NCI-H1436 (cell line): ENCODE data around the gene PIGM.
"Not testable (repeated sequence)": the region's sequence is repeated elsewhere in the genome, so short reads cannot be mapped to it uniquely, and the experiment has no call there.

Source experiments
- DNase-seq: peaks from one replicate; lab custom pipeline; 2025; lab: John Stamatoyannopoulos, UW

PIGM gene

DNA sequence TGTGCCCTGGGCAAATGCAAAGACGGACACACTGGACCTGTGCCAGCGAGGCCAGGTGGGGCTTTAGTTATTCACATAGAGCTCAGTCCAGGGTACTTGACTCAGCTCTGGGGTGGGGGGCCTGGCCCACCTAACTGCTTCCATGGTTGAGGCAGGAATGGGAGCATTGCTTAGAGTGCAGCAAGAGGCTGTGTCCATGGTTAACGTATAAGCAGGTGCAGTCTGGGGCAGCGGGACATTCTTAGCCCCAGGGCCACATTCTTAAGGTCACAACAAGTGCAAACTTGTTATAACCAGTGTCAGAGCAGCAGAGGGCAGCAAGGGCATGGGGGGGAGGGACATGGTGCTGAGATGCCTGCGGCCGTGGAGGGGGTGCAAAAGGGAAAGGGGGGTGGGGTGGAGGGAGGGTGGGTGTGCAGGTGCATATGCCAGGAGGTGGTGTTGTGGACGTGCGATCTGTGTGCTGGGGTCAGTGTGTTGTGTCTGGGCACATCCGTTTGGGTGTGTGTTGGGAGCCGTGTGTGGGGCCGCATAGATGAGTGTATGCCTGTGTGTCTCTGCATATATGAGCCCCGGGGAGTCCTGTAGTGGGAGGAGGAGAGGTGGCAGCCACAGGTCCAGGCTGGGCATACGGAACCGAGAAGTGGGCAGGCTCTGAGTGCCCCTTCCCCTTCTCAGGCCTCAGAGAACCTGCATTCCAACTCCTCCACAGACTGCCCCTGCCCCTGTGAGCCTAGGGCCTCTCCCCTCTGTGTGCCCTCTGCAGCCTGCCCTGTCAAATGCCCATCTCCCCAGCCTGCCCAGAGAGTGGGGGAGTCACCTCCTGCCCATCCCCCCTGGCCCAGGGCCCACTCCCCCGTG, 29.8 kb upstream of the PIGM start:
- no peak for DNase-seq

- no peak for DNase-seq
Observed at GRCh38 chr1:160058087-160058486, 26.3 kb upstream of the PIGM start.

DNA sequence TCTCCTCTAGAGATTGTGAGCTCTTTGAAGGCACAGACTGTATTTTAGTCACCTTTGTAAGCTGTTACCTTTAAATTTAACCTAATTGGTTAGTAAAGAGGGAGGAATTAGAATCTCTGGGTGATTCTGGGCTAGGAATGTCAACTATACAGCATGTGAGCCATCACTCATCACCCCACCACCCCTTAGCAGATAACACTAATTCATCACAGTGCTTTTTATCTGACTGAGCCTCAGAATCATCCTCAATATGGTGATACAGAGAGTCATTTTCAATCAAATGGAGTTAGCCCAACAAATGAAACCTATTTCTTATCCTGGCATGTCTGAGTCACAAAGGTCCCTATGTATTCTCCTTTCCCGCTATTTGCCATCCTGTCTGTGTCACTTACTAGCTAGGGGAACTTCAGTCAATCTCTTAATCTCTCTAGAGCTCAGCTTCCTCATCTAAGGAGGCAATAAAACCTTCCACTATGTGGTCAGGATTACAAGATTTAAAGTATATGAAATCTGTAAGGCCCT, 24.9 kb upstream of the PIGM start:
- no peak for DNase-seq

GRCh38 chr1:160053548-160054365, 22.0 kb upstream of the PIGM start:
- no peak for DNase-seq

GRCh38 chr1:160052936-160053335, 21.1 kb upstream of the PIGM start:
- DNase-seq, result no peak

DNA sequence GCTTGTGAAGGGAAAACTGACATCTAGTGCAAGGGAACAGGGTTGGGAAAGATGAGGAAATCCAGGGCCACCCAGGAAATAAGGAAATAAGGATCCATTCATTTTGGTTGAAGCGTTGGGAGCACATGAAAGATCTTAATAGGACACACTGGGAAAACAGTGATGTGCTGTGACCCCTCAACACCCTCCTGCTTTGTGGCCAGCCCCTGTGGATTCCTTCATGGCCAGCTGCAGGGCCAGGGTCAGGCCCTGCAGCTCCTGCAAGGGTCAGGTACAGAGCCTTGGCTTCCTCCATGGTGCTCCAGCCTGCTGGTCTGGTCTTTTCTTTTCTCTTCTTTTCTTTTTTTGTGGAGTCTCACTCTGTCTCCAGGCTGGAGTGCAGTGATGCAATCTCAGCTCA, 18.8 kb upstream of the PIGM start:
- DNase-seq, result no peak

DNA sequence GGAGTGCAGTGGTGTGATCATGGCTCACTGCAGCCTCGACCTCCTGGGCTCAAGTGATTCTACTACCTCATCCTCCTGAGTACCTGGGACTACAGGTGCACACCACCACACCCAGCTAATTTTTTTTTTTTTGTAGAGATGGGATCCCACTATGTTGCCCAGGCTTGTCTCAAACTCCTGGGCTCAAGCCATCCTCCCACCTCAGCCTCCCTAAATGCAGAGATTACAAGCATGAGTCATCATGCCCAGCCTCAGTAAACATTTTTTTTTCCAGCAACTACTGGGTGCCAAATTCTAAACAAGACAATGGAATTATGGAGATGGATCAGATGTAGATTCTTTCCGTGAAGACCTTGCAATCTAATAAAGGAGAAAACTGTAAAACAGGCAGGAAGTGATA, 18.4 kb upstream of the PIGM start:
- not testable (repeated sequence) for DNase-seq

DNA sequence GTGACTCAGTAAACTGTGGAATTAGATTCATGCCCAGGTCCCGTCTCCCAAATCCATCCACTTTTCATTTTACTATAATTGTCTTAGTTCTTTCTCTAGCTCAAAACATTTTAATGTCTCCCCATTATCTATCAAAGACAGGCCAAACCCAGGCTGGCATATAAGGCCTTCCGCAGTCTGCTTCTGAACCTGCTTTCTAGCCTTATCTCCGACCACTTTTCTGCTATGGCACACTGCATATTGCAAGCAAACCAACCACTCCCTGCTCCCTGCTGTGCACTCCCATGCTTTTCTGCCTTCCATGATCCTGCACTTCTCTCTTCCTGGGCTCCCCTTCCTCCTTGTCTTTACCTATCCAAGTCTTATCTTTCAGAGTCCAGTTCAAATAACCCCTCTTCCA, 17.3 kb upstream of the PIGM start:
- DNase-seq, result no peak

GRCh38 chr1:160048335-160048734, 16.5 kb upstream of the PIGM start:
- DNase-seq, result peak; percentile 1

GRCh38 chr1:160047111-160047991, 15.6 kb upstream of the PIGM start:
- no peak for DNase-seq

DNA sequence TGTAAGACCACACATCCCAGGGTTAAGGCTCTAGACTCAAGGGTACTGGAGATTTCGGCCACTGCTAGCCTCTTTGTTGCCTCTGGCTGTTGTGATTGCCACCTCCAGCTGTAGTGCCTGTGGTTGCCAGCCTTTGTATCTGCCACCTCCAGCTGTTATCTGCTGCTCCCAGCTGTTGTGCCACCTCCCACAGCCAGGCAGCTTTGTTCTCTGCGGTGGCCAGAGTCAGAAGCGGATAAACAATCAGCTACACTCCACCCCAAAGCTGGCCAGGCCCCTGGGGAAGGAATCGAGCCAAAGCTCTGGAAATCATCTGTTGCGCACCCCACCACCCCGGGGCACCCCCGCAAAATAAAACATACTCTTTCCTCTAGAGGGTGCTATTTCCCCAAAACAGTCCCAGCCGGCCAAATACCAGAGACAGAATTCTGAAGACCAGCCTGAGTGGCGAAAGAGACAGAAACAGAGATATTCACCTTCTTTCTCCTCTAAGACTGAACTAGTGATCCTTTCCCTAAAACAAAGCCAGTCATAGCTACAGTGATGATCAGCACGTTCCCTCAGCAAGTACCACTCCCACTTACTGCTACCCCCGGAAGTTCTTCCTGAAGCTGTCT, 14.8 kb upstream of the PIGM start:
- peak; percentile 35 for DNase-seq

DNA sequence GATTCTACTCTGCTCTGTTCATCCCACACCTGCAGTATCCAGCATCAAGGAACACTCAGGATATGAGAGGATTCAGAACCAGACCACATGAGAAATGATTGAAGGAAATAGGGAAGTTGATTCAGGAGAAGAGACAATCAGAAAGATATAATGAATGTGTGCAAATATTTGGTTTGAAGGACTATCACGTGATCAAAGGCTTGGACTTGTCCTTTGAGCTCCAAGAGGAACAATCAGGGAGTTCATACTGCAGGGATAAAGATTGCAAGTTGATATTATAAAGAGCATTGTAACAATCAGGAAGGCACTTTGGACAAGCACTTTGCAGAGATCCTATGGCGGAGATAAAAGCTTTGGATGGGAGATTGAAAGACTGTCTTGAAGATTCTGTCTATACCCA, 13.9 kb upstream of the PIGM start:
- DNase-seq, result no peak

GRCh38 chr1:160043543-160043942, 11.8 kb upstream of the PIGM start:
- no peak for DNase-seq

GRCh38 chr1:160040476-160040875, 8.7 kb upstream of the PIGM start:
- no peak for DNase-seq

GRCh38 chr1:160032165-160032820, 503 bp upstream of the PIGM start:
- DNase-seq, result no peak

GRCh38 chr1:160030657-160031364, 979 bp downstream of the PIGM start:
- no peak for DNase-seq

- no peak for DNase-seq
Observed at GRCh38 chr1:160028426-160028825, 3.4 kb downstream of the PIGM start.

DNA sequence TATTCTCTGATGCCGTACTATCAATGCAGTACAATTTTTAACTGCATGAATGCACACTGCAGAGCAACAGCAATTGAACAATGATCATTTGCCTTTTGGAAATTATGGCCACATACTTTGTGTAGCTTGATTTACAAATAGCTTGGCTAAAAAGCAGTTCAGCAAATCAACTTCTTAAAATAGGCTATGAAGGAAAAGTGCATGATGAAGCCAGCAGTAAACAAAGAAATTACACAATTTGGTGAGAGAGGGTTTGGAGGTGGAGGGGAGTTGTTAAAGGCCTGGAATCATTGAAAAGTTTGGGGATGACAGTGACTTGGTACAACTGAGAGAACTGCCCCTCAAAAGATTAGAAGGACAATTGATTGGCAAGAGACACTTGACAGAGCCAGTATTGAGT, 6.5 kb downstream of the PIGM start:
- DNase-seq, result no peak

DNA sequence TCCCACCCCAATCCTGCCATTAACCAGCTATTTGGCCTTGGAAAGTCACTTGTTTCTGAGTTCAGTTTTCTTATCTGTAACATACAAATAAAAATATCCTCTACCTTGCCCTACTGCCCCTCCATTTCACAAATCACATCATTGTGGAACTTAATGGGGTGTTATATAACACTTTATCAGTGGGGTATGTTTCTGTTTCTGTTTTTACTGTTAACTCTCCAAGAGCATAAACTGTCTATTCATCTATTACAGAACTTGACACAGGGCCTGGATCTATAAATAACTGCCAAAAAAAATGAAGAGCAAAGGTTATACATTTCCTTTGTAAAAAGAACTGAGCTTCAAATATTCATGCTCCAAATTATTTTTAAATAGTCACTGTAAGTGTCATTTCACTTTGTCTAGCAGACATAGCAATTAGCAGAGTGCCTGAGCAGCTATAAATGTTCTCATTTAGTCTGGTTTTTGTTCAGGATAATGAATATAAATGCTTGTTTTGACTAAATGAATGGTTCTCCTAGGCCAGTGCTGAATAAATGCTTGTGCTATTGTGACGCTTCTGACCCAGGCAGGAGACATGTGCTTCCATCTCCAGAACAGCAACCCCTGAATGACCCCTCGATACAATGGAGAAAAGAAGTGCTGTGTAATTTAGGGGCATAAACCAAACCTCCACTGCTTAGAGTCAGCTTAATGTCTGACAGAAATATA, 7.4 kb downstream of the PIGM start:
- DNase-seq, result no peak
